ENCODE data around the gene CTIF.
A peak's percentile ranks its signal among the peaks of the same experiment; 100 is the strongest.

Gene CTIF

DNA sequence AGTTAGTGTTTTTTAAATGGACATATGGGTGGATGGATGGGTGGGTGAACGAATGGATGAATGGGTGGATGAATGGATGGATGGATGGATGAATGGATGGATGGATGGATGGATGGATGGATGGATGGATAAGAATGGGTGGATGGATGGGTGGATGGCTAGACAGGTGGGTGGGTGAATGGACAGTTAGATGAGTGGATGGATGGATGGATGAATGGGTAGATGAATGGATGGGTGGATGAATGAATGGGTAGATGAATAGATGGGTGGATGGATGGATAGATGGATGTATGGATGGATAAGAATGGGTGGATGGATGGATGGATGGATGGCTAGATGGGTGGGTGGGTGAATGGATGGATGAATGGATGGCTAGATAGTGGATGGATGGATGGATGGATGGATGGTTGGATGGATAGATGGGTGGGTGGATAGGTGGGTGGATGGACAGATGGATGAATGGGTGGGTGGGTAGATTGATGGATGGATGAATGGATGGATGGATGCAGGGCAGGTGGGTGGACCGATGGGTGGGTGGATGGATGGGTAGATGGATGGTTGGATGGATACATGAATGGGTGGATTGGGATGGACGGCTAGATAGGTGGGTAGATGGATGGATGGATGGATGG lies 64.0 kb downstream of the CTIF start:
- DNase-seq (ENCODE audit: low spot score), result no peak

GRCh38 chr18:48605408-48605845 lies 66.6 kb downstream of the CTIF start:
- no peak for DNase-seq (ENCODE audit: low spot score)

- no peak for DNase-seq (ENCODE audit: low spot score)
These were observed 68.5 kb downstream of the CTIF start for GRCh38 chr18:48607056-48607984.

- DNase-seq (ENCODE audit: low spot score), result no peak
These were observed 69.8 kb downstream of the CTIF start for GRCh38 chr18:48608581-48608980.

DNA sequence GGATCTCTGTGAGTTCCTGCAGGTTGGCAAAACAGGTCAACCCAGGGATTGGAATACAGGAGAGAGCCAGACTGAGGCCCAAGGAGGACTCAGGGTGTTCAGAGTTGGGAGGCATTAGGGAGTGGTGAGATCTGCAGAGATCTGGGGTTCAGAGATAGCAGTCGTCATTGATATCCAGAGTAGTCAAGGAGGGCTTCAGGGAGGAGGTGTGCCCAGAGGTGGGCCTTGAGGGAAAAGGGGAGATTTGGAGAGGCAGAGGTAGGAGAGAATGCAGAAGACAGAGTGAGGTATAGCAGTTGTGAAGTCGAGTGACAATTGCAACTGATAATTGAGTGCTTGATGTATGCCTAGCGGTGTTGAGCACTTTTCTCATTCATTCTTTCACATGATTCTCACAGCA lies 70.3 kb downstream of the CTIF start:
- no peak for DNase-seq (ENCODE audit: low spot score)

GRCh38 chr18:48609820-48610815 lies 71.3 kb downstream of the CTIF start:
- DNase-seq (ENCODE audit: low spot score), result no peak

- no peak for DNase-seq (ENCODE audit: low spot score)
These were observed 72.4 kb downstream of the CTIF start for GRCh38 chr18:48611203-48611602.

DNA sequence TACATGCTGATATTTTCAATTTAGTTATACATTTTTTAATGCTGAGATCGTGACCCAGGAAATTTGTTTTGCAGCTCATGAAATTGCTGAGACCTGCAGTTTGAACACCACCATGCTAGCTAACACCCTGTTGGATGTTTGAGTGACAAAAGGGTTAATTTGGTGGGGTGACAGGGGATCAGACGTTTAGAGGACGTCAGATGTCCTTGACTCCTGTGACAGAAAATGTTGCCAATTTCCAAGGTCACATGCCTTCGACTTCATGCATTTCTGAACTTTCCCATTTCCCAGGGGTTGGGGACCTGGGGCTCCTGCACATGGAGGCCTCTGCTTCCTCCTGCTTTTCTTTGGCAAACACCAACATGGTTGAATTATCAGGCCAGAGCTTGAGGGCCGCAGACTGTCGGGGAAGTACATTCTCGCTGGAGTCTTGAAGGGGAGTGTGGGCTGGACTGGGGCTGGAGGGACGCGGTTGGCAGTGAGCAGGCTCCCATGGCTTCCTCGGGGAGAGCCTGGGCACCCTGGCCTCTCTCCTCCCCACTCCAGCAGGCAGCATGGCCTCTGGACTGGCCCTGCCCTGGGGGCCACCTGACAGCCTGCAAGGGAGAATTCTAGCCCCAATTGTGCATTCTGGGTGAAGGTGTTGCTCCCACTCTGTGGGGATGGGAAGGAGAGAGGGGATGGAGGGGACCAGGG lies 73.1 kb downstream of the CTIF start:
- no peak for DNase-seq (ENCODE audit: low spot score)

DNA sequence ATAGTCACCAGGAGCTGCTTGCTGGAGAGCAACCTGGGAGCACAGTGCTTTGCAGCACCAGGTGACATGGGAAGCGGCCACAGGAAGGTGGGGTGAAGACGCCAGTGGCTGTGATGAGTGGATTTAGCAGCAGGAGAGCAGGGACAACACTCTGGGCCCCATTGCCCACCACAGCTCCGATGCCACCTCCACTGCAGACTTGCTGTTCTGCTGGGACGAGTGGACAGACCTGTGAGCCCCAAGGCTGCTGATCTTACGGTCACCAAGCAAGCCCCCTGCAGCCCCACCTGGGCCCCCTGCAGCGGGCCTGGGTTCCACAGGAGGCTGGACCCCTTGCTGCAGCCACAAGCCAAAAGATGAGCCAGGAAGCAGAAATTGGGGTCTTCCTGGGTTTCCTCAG lies 73.7 kb downstream of the CTIF start:
- DNase-seq (ENCODE audit: low spot score), result no peak

- no peak for DNase-seq (ENCODE audit: low spot score)
These were observed 74.1 kb downstream of the CTIF start for GRCh38 chr18:48612917-48613316.

DNA sequence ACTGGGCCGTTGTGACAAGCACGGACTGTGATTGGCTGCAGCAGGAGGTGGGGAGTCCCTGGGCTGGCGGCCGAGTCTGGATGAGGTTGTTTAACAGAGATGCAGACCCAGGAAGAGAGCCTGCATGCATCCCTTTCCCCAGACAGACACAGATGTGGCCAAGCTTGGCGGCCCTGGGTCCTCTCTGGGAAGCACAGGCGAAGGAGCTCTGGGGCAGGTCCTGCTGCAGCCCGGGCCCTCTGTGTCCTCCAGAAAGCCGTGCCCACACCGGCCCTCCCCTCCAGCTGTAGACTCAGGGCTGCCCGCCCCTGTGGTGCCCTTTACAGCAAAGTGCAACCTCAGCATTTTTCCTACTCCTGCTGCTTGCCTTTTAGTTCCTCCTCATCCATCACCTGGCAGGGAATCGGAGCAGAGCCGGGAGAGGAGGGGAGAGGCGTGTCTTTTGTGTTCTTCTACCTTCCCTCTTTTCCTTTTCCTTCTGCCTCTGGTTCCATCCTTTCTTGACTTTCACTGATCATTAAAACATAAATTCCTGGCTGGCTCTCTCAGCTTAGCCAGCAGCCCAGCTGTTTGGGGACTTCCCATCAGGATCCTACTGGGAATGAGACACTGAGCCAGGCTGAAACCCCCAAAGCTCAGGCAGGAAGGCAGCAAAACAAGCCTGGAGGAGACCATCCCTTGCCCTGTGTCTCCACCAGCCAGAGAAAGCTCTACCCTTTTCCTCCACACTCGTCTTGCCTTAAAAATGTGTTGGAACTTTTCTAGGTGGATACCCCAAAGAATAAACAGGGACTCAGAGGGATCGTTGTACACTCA lies 75.0 kb downstream of the CTIF start:
- peak; percentile 85 for DNase-seq (ENCODE audit: low spot score)

DNA sequence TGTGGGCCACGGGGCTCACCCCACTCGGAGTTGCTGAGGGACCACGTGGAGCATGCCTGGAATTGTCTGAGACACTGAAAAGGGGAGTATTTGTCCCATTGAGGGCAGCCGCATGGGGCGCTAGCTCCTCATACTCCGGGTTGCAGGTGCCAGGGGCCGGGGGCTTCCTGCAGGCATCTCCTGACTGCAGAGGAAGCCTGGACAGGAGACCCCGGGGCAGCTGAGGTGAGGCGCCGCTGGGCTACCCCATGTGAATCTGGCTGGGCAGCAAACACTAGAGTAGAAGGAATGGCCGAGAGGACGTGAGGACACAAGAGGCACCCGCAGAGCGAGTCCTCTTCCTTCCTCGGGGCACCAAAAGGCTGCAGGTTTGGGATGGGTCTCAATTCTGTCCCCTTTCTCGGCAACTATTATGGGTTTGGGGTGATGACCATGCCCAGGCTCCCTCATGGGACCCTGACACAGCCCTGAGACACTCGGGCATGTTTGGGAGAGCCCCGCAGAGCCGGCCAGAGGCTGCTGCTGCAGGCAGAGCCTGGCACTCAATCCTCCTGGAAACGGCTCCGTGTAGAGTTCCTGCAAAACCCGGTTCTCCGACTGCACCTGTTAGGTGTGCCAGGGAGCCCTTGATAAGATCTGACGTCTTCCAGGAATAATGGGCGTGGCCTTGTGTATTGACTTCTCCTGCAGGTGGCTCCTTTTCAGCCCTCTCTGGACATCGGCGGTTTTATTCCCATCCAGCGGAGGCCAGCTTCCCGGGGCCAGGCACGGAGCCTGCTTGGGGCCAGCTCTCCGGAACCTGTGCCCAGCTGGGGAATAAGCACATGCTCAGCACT lies 77.0 kb downstream of the CTIF start:
- no peak for DNase-seq (ENCODE audit: low spot score)

DNA sequence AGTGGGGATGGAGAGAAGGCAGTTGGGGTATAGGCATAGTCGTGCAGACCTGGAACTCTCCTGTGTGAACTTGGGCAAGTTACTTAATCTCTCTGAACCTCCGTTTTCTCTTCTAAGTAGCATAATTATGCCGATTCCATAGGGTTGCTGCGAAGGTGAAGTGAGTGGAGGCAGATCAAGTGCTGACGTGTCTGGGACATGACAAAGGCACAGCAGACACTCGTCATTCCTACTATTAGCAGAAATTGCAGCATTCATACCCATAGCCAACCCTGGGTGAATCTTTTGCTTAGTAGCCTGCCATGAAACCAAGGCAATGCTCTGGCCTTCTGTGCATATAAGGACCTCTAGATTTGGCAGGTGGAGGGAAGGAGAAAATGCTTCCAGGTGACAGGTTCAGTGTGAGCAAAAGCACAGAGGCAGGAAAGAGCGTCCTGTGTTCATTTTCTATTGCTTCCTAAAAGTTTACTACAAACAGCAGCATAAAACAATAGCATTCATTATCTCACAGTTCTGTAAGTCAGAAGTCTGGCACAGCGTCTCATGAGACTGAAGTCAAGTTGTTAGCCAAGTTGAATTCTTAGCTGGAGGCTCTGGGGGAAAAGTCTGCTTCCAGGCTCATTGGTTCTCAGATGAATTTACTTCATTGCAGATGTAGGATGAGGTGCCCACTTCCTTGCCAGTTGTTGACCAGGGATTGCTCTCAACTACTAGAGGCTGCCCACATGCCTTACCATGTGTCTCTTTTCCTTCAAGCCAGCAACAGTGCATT lies 77.8 kb downstream of the CTIF start:
- peak; percentile 54 for DNase-seq (ENCODE audit: low spot score)

GRCh38 chr18:48617844-48618497 lies 79.1 kb downstream of the CTIF start:
- no peak for DNase-seq (ENCODE audit: low spot score)

DNA sequence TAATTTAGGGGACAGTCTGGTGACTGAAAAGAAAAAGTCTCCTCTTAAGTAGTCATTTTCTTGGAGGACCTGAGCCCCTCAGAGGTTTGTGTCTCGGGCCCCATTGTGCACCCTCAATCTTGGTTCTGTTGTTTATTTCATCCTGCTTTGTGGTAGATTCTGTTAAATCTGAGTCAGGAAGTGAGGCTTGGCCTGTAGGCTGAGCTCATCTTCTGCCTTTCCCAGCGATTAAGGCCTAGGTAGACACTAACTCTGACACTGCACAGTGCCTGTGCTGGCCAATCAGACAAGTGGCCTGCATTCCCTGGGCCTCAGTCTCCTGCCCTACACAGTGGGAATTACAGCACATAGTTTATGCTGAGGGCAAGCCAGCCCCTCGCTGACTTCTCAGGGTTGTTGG lies 80.2 kb downstream of the CTIF start:
- no peak for DNase-seq (ENCODE audit: low spot score)

GRCh38 chr18:48619501-48619900 lies 80.7 kb downstream of the CTIF start:
- DNase-seq (ENCODE audit: low spot score), result no peak

- no peak for DNase-seq (ENCODE audit: low spot score)
These were observed 81.2 kb downstream of the CTIF start for GRCh38 chr18:48620071-48620470.

GRCh38 chr18:48621240-48621639 lies 82.4 kb downstream of the CTIF start:
- DNase-seq (ENCODE audit: low spot score), result no peak

All from globus pallidus (tissue), 1 donor.